Activated CD8-positive, alpha-beta T cell treated with anti-CD3 and anti-CD28 coated beads for 36 hours (primary cell): ENCODE data around the gene TFE3. TPM values are rescaled to one million over a fixed set of nuclear protein-coding genes. Genes with fewer than 3 reads are reported as not detected.

ENCODE experiments used
- ATAC-seq: fragments of 200-7000 bp; cut with Tn5 transposase; one replicate; pipeline ENCODE4 v1.10.0; 2021; ENCODE audit warnings: mild to moderate bottlenecking, moderate library complexity
- CTCF ChIA-PET: fragments of 350-600 bp; sonication (Branson Sonifier 250); formaldehyde crosslinking; loops from one replicate; lab custom pipeline; 2021; ENCODE audit warnings: antibody characterized with exemption; lab: Charles Lee
- POLR2A ChIA-PET: fragments of 350-600 bp; sonication (Branson Sonifier 250); formaldehyde crosslinking; loops from one replicate; lab custom pipeline; 2021; ENCODE audit warnings: antibody characterized with exemption; lab: Charles Lee
- DNase-seq: peaks from one replicate; pipeline ENCODE4 v3.0.0-alpha.2; 2020
- H3K27ac Mint-ChIP-seq: one replicate; pipeline ENCODE4 v1.8.0; 2021; ENCODE audit warnings: mild to moderate bottlenecking, mixed read lengths
- H3K27me3 Mint-ChIP-seq: one replicate; pipeline ENCODE4 v1.8.0; 2021; ENCODE audit warnings: mixed read lengths
- H3K36me3 Mint-ChIP-seq: one replicate; pipeline ENCODE4 v1.8.0; 2021; ENCODE audit warnings: low read depth, mixed read lengths
- H3K4me1 Mint-ChIP-seq: one replicate; pipeline ENCODE4 v1.8.0; 2021; ENCODE audit warnings: low read depth, mixed read lengths
- H3K4me3 Mint-ChIP-seq: one replicate; pipeline ENCODE4 v1.8.0; 2021; ENCODE audit warnings: mild to moderate bottlenecking, moderate library complexity, mixed read lengths
- H3K9me3 Mint-ChIP-seq: one replicate; pipeline ENCODE4 v1.8.0; 2021; ENCODE audit warnings: mixed read lengths
- intact Hi-C: fragments of 100-400 bp; cut with micrococcal nuclease; formaldehyde crosslinking; loops from one replicate; pipeline ENCODE4 v1.10.0; 2022
- total RNA-seq, 2 experiments: library from RNA; stranded (reverse); gene quantifications; one replicate each; pipeline ENCODE4 v1.2.3, GENCODE V29; 2021
- TF ChIP-seq, protein P1 (sequence below): fragments of 200-600 bp; IDR thresholded peaks from one replicate; pipeline ENCODE4 v1.8.0; 2022; ENCODE audit warnings: antibody characterized with exemption, mild to moderate bottlenecking

Gene TFE3
- total RNA-seq, 2 experiments from 2014 or later = 17.9 to 19.5 TPM

DNA sequence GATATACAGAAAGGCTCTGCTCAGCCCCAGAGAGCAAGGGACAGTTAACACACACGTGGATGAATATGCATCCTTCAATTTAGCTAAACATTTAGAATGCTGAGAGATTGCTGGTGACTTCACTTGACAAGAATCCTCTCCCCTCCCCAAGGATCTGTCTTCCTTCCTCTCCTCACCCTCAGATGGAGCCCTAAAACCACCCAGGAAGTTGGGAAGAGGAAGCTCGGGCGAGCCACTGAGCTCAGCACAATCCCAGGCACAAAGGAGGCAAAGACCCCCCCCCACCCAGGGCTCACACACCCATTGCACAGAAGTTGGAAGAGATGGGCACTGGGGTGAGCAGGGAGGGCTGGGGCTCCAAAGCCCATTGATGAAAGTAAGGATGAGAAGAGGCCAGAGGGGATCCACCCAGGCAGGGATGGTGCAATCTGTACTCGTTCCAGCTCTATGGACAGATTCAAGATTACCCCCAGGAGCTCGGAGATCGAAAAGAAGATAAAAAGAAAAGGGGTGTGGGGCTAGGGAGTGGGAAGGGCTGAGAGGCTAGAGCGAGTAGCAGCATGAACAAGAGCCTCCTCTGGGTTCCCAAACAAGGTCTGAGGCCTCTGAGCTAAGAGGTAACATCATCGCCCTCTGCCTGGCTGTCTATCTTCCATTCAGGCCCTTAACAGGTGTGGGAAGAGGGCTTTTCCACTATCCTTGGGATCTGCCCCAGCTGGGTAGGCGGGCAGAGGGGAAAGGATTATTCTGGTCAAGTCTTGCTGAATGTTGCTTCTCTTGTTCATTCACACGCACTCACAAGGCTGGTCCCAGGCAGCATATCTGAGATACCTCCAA is 1.2 kb downstream of the TFE3 start:
- DNase-seq = no peak
- H3K36me3 Mint-ChIP-seq = peaks cover 16% of the 10 kb centered on the region
- H3K27ac Mint-ChIP-seq = peak overlapping the region; percentile 95
- ChIA-PET CTCF (interaction anchor here (0.8 to 1.4 kb wide), 2 partner anchors 65 to 70 kb away, joined by 4 to 7 read pairs; partner anchors contain the start of gene KCND1), POLR2A (interaction anchor here (0.7 to 1.4 kb wide), 4 partner anchors 40 to 129 kb away, joined by 4 to 5 read pairs (median 4); partner anchors contain the start of genes GRIPAP1 and OTUD5)
- intact Hi-C loops = loop anchor here (5.0 kb wide), 1 partner anchor 70 kb away; the partner anchor contains the start of gene KCND1
- peak overlapping the region; percentile 94 for H3K4me3 Mint-ChIP-seq
- H3K4me1 Mint-ChIP-seq = peaks cover 31% of the 10 kb centered on the region
- no peaks in the 10 kb centered on the region for H3K9me3 Mint-ChIP-seq
- ATAC-seq = no peak
- H3K27me3 Mint-ChIP-seq = no peaks in the 10 kb centered on the region
- TF ChIP-seq, protein P1, sequence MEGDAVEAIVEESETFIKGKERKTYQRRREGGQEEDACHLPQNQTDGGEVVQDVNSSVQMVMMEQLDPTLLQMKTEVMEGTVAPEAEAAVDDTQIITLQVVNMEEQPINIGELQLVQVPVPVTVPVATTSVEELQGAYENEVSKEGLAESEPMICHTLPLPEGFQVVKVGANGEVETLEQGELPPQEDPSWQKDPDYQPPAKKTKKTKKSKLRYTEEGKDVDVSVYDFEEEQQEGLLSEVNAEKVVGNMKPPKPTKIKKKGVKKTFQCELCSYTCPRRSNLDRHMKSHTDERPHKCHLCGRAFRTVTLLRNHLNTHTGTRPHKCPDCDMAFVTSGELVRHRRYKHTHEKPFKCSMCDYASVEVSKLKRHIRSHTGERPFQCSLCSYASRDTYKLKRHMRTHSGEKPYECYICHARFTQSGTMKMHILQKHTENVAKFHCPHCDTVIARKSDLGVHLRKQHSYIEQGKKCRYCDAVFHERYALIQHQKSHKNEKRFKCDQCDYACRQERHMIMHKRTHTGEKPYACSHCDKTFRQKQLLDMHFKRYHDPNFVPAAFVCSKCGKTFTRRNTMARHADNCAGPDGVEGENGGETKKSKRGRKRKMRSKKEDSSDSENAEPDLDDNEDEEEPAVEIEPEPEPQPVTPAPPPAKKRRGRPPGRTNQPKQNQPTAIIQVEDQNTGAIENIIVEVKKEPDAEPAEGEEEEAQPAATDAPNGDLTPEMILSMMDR = no peak

- Mint-ChIP-seq H3K36me3 (peaks cover 16% of the 10 kb centered on the region), H3K9me3 (no peaks in the 10 kb centered on the region), H3K27ac (peak overlapping the region; percentile 36), H3K27me3 (no peaks in the 10 kb centered on the region), H3K4me3 (peak overlapping the region; percentile 43), H3K4me1 (peaks cover 31% of the 10 kb centered on the region)
- DNase-seq = no peak
- POLR2A ChIA-PET = no interaction called here
- intact Hi-C loops = loop anchor here (5.0 kb wide), 1 partner anchor 68 kb away; the partner anchor contains the start of gene KCND1
- no peak for ATAC-seq
- TF ChIP-seq, protein P1 = no peak
- CTCF ChIA-PET = no interaction called here
These were observed 2.7 kb downstream of the TFE3 start for GRCh38 chrX:49040376-49040955.

- no peak for ATAC-seq
- Mint-ChIP-seq H3K36me3 (peaks cover 17% of the 10 kb centered on the region), H3K27ac (peak overlapping the region; percentile 36), H3K4me3 (peak overlapping the region; percentile 43), H3K4me1 (peaks cover 31% of the 10 kb centered on the region), H3K9me3 (no peaks in the 10 kb centered on the region), H3K27me3 (no peaks in the 10 kb centered on the region)
- DNase-seq = peak; percentile 50
- ChIA-PET CTCF (interaction anchor here (0.8 kb wide), 1 partner anchor 68 kb away, joined by 3 read pairs; the partner anchor contains the start of gene KCND1), POLR2A (no interaction called here)
- TF ChIP-seq, protein P1 = no peak
- intact Hi-C loops = loop anchor here (5.0 kb wide), 1 partner anchor 67 kb away; the partner anchor contains the start of gene KCND1
These were observed 3.4 kb downstream of the TFE3 start for GRCh38 chrX:49039598-49040375.

DNA sequence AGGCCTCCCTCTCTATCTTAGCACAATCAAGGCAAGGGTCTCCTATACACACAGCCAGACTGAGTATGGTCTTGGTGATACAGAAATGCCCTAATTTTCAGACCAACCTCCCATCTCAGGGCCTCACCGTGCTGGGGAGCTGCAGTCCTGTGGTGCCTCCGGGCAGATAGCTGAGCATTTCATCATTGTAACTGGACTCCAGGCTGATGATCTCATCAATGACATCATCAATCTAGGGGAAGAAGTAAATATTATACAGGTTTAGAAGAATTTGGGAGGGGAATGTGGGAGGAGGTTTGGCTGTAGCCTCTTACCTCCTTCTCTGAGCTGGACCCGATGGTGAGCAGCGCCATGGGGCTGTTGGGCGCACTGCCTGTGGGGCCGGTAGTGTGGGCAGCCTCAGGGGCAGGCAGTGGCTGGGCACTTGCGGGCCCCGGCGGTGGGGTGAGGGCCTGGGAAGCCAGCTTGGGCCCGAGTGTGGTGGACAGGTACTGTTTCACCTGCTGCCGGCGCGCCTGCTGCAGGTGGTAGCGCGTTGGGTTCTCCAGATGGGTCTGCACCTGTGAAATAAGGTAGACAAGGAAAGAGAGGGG is 5.2 kb downstream of the TFE3 start:
- POLR2A ChIA-PET = no interaction called here
- ATAC-seq (no peak), DNase-seq (no peak)
- CTCF ChIA-PET = no interaction called here
- H3K27ac Mint-ChIP-seq = peak overlapping the region; percentile 30
- no peaks in the 10 kb centered on the region for H3K9me3 Mint-ChIP-seq
- intact Hi-C loops = no loop called here
- no peaks in the 10 kb centered on the region for H3K27me3 Mint-ChIP-seq
- H3K36me3 Mint-ChIP-seq = peaks cover 19% of the 10 kb centered on the region
- H3K4me3 Mint-ChIP-seq = no peak overlapping the region
- TF ChIP-seq, protein P1 = no peak
- peaks cover 24% of the 10 kb centered on the region for H3K4me1 Mint-ChIP-seq
